Ishikawa (cell line): ENCODE measurements around the gene NPTN.

Source experiments
- CEBPB ChIP-seq: IDR thresholded peaks from 2 replicates; pipeline ENCODE4 v1.6.1; 2012
- CREB1 ChIP-seq: IDR thresholded peaks from 2 replicates; pipeline ENCODE4 v1.6.1; 2012; ENCODE audit warnings: low read depth
- EGR1 ChIP-seq: IDR thresholded peaks from 2 replicates; pipeline ENCODE4 v1.6.1; 2012
- EP300 ChIP-seq: IDR thresholded peaks from 2 replicates; pipeline ENCODE4 v1.6.1; 2012; ENCODE audit warnings: borderline replicate concordance
- FOXM1 ChIP-seq: IDR thresholded peaks from 2 replicates; pipeline ENCODE4 v1.6.1; 2012; ENCODE audit warnings: low read depth, borderline replicate concordance
- NFIC ChIP-seq: IDR thresholded peaks from 2 replicates; pipeline ENCODE4 v1.6.1; 2012
- RAD21 ChIP-seq: IDR thresholded peaks from 2 replicates; pipeline ENCODE4 v1.6.1; 2012; ENCODE audit warnings: low read depth
- REST ChIP-seq: IDR thresholded peaks from 2 replicates; pipeline ENCODE4 v1.6.1; 2012; ENCODE audit warnings: low read depth, mild to moderate bottlenecking
- TAF1 ChIP-seq: IDR thresholded peaks from 2 replicates; pipeline ENCODE4 v1.6.1; 2012; ENCODE audit warnings: low read depth, mild to moderate bottlenecking
- TCF12 ChIP-seq: IDR thresholded peaks from 2 replicates; pipeline ENCODE4 v1.6.1; 2012; ENCODE audit warnings: low read depth
- TEAD4 ChIP-seq: IDR thresholded peaks from 2 replicates; pipeline ENCODE4 v1.6.1; 2012
- YY1 ChIP-seq: IDR thresholded peaks from 2 replicates; pipeline ENCODE4 v1.6.1; 2012; ENCODE audit warnings: low read depth
- ZBTB7A ChIP-seq: IDR thresholded peaks from 2 replicates; pipeline ENCODE4 v1.6.1; 2012; ENCODE audit warnings: low read depth
- TF ChIP-seq, protein P1 (sequence below): IDR thresholded peaks from 2 replicates; pipeline ENCODE4 v1.6.1; 2012

GRCh38 chr15:73550190-73550589 is 83.0 kb downstream of the NPTN start:
- TF ChIP-seq TEAD4 (no peak), RAD21 (no peak), EP300 (no peak), YY1 (no peak), ZBTB7A (no peak), CEBPB (no peak), REST (no peak), CREB1 (no peak), TAF1 (no peak), EGR1 (no peak), TCF12 (no peak), FOXM1 (no peak), NFIC (no peak)
- TF ChIP-seq, protein P1, sequence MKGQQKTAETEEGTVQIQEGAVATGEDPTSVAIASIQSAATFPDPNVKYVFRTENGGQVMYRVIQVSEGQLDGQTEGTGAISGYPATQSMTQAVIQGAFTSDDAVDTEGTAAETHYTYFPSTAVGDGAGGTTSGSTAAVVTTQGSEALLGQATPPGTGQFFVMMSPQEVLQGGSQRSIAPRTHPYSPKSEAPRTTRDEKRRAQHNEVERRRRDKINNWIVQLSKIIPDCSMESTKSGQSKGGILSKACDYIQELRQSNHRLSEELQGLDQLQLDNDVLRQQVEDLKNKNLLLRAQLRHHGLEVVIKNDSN, result no peak
